GM20000 (cell line): ENCODE results near the gene E4F1.
"Not testable (repeated sequence)": the region's sequence is repeated elsewhere in the genome, so short reads cannot be mapped to it uniquely, and the experiment has no call there.

ENCODE experiments used
- DNase-seq: peaks from one replicate; pipeline ENCODE4 v3.0.0; 2012; ENCODE audit warnings: low spot score
- CTCF ChIP-seq: IDR thresholded peaks from 2 replicates; pipeline ENCODE4 v1.5.1; 2012; ENCODE audit warnings: mild to moderate bottlenecking, control low read depth; ENCODE audit errors: extremely low read depth, missing control alignments

The E4F1 gene

GRCh38 chr16:2199621-2200139, 23.7 kb upstream of the E4F1 start:
- TF ChIP-seq CTCF, result no peak
- DNase-seq, result no peak

- no peak for TF ChIP-seq CTCF
- DNase-seq, result no peak
Observed at GRCh38 chr16:2200313-2200712, 23.1 kb upstream of the E4F1 start.

GRCh38 chr16:2203119-2203688, 20.2 kb upstream of the E4F1 start:
- DNase-seq, result not testable (repeated sequence)

- DNase-seq, result no peak
- no peak for TF ChIP-seq CTCF
Observed at GRCh38 chr16:2204416-2205103, 18.8 kb upstream of the E4F1 start.

- no peak for TF ChIP-seq CTCF
Observed at GRCh38 chr16:2205104-2205966, 18.1 kb upstream of the E4F1 start, which contains the start of gene MLST8. TSS of gene MLST8 (plus strand) at chr16:2205454. CDS start at chr16:2206086, 632 bp downstream.

GRCh38 chr16:2205967-2206313, 17.5 kb upstream of the E4F1 start:
- no peak for TF ChIP-seq CTCF
- no peak for DNase-seq

More at GRCh38 chr16:2205104-2205966, 18.1 kb upstream of the E4F1 start, which contains the start of gene MLST8:
- DNase-seq, result peak; percentile 99

- no peak for DNase-seq
- no peak for TF ChIP-seq CTCF
Observed at GRCh38 chr16:2206420-2206779, 17.0 kb upstream of the E4F1 start.
